NCI-H748 treated with DMSO at 0.1 percent for 48 hours (cell line): ENCODE measurements around the gene HSPA4.
A peak's percentile ranks its signal among the peaks of the same experiment; 100 is the strongest.

Experiments used
- DNase-seq: peaks from one replicate; lab custom pipeline; 2025; lab: John Stamatoyannopoulos, UW

Gene HSPA4

GRCh38 chr5:133106343-133106742 lies 54.5 kb downstream of the HSPA4 start:
- DNase-seq, result no peak

GRCh38 chr5:133106761-133107572 lies 55.2 kb downstream of the HSPA4 start:
- no peak for DNase-seq

GRCh38 chr5:133108481-133108921 lies 56.7 kb downstream of the HSPA4 start:
- DNase-seq, result no peak

- no peak for DNase-seq
Measured at GRCh38 chr5:133109655-133110483, 58.1 kb downstream of the HSPA4 start.

GRCh38 chr5:133110709-133111108 lies 58.9 kb downstream of the HSPA4 start:
- no peak for DNase-seq

GRCh38 chr5:133111299-133111698 lies 59.5 kb downstream of the HSPA4 start:
- peak; percentile 73 for DNase-seq

- DNase-seq, result no peak
Measured at GRCh38 chr5:133112026-133112660, 60.3 kb downstream of the HSPA4 start.

GRCh38 chr5:133113331-133114061 lies 61.7 kb downstream of the HSPA4 start:
- no peak for DNase-seq

GRCh38 chr5:133114166-133114932 lies 62.5 kb downstream of the HSPA4 start:
- DNase-seq, result no peak

GRCh38 chr5:133114933-133115310 lies 63.1 kb downstream of the HSPA4 start:
- DNase-seq, result no peak

GRCh38 chr5:133116601-133117000 lies 64.8 kb downstream of the HSPA4 start:
- DNase-seq, result no peak

- DNase-seq, result no peak
Measured at GRCh38 chr5:133117166-133117911, 65.5 kb downstream of the HSPA4 start.

- DNase-seq, result no peak
Measured at GRCh38 chr5:133117912-133118445, 66.2 kb downstream of the HSPA4 start.

- no peak for DNase-seq
Measured at GRCh38 chr5:133118741-133119140, 66.9 kb downstream of the HSPA4 start.

GRCh38 chr5:133119233-133119711 lies 67.5 kb downstream of the HSPA4 start:
- no peak for DNase-seq

GRCh38 chr5:133120156-133120750 lies 68.4 kb downstream of the HSPA4 start:
- DNase-seq, result no peak

- DNase-seq, result no peak
Measured at GRCh38 chr5:133121080-133121479, 69.3 kb downstream of the HSPA4 start.

- DNase-seq, result no peak
Measured at GRCh38 chr5:133121611-133122150, 69.9 kb downstream of the HSPA4 start.

- DNase-seq, result no peak
Measured at GRCh38 chr5:133122711-133123110, 70.9 kb downstream of the HSPA4 start.
